ENCODE results near the gene AGRN. TPM values are rescaled to one million over a fixed set of nuclear protein-coding genes. Genes with fewer than 3 reads are reported as not detected.

The AGRN gene
- polyA plus RNA-seq, 1 experiment: 41.2 TPM

DNA sequence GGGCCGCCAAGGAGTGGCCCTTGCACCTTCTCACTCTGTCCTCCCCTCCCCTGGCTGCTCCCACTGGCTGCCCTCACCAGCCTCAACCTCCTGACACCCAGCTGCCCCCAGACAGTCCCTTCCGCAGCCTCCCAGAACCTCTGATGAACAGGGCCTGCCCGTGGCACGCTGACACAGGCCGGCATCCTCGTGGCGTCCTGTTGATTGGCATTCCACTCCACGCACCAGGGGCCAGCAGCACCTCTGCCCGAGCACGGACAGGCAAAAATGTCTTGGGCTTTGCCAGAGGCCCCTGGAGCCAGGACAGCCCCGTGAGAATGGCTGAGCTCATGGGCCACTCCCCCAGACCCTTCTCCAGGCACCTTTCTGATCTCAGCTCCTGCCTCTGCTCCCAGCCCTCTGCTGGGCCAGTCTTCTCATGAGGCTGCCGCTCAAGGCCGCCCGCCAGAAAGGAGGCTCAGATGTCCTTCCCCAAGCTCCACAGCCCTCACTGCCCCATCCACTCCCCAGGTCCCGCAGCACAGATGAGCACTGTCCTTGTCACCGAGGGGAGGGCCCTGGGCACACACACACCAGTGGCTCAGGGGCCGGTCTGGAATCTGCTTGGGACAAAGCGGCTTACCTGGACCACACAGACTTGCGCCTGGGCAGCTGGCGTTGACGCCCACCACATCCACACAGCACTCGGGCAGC is 70.0 kb downstream of the AGRN start:
- Histone ChIP-seq H3K27me3 (ENCODE audit: control insufficient read depth, insufficient read depth, low read length) (no peaks in the 10 kb centered on the region), H3K4me3 (ENCODE audit: low read depth, low read length) (no peak overlapping the region), H3K36me3 (ENCODE audit: control insufficient read depth, insufficient read depth, low read length) (no peaks in the 10 kb centered on the region; the same call in 1 of the 2 replicates)
- no peak for DNase-seq (ENCODE audit: low read depth)
- CTCF ChIA-PET: no interaction called here
- POLR2A ChIA-PET: no interaction called here
- TF ChIP-seq, protein P1, sequence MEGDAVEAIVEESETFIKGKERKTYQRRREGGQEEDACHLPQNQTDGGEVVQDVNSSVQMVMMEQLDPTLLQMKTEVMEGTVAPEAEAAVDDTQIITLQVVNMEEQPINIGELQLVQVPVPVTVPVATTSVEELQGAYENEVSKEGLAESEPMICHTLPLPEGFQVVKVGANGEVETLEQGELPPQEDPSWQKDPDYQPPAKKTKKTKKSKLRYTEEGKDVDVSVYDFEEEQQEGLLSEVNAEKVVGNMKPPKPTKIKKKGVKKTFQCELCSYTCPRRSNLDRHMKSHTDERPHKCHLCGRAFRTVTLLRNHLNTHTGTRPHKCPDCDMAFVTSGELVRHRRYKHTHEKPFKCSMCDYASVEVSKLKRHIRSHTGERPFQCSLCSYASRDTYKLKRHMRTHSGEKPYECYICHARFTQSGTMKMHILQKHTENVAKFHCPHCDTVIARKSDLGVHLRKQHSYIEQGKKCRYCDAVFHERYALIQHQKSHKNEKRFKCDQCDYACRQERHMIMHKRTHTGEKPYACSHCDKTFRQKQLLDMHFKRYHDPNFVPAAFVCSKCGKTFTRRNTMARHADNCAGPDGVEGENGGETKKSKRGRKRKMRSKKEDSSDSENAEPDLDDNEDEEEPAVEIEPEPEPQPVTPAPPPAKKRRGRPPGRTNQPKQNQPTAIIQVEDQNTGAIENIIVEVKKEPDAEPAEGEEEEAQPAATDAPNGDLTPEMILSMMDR (IDR thresholded peaks at IDR 0.05; ENCODE audit: insufficient read depth, low read depth, low read length): no peak

DNA sequence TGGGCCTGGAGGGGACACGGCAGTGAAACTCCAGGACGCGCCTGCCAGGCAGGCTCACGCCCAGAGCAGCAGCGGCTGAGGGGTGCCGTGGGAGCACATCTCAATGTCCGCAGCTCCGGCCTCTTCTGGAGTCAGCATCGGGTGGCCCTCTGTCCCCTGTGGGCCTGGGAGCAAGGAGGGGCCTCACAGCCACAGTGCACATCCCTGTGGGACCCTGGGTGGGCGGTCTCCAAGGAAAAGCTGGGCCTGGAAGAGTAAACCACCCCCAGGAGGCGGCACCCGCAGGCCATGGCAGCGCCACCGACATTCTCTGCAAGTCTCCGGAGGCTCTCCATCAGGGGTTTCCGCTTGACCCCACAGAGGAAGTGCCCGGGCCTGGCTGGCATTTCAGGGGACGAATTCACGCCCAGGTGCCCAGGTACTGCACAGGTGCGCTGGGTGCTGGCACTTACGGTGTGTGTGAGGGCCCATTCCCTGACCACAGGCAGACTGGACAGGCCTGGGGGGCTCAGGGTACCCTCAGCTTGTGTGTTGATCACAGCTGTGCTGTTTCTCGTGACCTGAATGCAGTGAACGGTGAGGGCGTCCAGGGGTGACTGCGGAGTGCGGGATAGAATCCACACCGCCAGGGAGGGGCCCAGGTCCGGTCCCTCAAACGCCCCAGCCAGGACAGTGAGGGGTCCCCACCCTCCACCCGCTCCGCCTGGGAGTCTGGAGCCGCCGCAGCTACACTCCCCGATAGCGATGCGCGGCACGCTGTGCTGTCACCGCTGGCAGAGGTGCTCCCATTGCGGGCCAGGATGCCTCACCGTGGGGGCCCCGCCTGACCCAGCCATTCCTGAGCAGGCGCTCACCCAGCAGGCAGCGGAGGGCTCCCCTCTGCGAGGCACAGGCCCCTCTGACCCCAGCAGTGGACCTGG is 70.8 kb downstream of the AGRN start:
- ChIA-PET POLR2A (no interaction called here), CTCF (no interaction called here)
- no peak overlapping the region for H3K4me3 ChIP-seq (ENCODE audit: low read depth, low read length)
- TF ChIP-seq, protein P1 (IDR thresholded peaks at IDR 0.05; ENCODE audit: insufficient read depth, low read depth, low read length): no peak
- H3K27me3 ChIP-seq (ENCODE audit: control insufficient read depth, insufficient read depth, low read length): no peaks in the 10 kb centered on the region
- no peak for DNase-seq (ENCODE audit: low read depth)
- no peaks in the 10 kb centered on the region; the same call in 1 of the 2 replicates for H3K36me3 ChIP-seq (ENCODE audit: control insufficient read depth, insufficient read depth, low read length)

DNA sequence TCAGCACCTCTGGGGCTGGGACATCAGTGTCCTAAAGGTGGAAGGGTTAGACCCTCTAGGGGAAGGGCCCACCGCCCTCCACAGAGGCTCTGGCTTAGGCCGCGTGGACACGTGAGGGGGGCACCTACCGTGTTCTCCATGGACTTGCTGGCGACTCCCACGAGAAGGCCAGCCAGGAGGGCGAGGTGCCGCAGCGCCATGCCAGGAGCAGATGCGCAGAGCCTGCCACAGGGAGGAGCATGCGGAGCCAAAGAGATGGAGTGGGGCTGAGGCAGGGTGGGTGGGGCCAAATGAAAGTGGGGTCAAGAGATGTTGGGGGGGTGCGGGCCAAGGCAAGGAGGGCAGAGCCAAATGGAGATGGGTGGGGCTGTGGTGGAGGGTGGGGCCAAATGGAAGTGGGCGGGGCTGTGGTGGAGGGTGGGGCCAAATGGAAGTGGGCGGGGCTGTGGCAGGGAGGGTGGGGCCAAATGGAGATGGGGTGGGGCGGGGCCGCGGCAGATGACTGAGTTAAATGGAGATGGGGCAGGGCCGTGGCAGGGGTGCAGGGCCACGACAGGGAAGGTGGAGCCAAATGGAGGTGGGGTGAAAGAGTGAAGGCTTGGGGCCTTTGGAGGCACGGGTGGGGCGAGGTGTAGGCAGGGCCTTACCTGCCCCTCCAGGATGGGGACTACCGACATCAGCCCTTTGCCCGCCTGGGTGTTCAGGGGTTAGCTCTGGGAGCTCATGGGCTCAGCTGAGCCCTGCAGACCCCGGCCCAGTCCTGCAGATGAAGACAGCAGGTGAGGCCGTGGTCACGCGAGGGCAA is 71.6 kb downstream of the AGRN start:
- H3K27me3 ChIP-seq (ENCODE audit: control insufficient read depth, insufficient read depth, low read length): no peaks in the 10 kb centered on the region
- H3K36me3 ChIP-seq (ENCODE audit: control insufficient read depth, insufficient read depth, low read length): no peaks in the 10 kb centered on the region; the same call in 1 of the 2 replicates
- TF ChIP-seq, protein P1 (IDR thresholded peaks at IDR 0.05; ENCODE audit: insufficient read depth, low read depth, low read length): no peak
- H3K4me3 ChIP-seq (ENCODE audit: low read depth, low read length): no peak overlapping the region
- DNase-seq (ENCODE audit: low read depth): no peak
- ChIA-PET POLR2A (no interaction called here), CTCF (interaction anchor here (0.5 kb wide), 1 partner anchor 10 kb away, joined by 3 read pairs; no protein-coding TSS in a partner anchor)

DNA sequence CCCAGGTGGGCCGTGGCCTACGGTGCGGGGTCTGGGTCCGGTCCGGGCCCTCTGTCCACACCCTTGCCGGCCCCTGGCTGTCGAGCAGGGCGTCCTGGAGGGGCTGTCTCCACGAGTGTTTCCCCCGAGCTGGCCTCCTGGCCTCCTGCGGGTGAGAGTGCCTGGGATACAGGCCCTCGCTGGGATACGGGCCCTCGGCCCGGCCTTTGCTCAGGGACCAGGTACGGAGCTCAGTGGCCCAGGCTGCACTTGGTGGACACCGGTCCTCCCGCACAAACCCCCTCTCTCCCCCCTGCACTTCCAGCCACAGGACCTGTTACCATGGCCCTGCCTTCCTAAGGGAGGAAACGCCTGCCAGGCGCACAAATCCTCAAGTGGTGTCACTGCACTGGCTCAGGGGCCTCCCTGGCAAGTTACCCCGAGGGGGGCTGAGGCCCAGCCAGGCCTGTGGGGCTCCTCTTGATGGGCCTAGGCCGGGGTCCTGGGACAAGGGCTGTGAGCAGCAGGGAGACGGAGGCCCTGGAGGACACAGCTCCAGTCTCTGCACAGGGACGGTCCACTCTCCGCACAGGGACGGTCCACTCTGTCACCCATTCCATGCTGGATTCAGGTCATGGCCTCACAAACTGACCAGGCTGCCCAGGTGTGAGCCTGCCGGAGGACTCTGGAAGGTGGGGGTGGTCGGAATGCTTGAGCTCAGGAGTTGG is 72.4 kb downstream of the AGRN start:
- TF ChIP-seq, protein P1 (IDR thresholded peaks at IDR 0.05; ENCODE audit: insufficient read depth, low read depth, low read length): no peak
- ChIA-PET POLR2A (no interaction called here), CTCF (no interaction called here)
- DNase-seq (ENCODE audit: low read depth): no peak
- no peak overlapping the region for H3K4me3 ChIP-seq (ENCODE audit: low read depth, low read length)
- H3K36me3 ChIP-seq (ENCODE audit: control insufficient read depth, insufficient read depth, low read length): no peaks in the 10 kb centered on the region; the same call in 1 of the 2 replicates
- no peaks in the 10 kb centered on the region for H3K27me3 ChIP-seq (ENCODE audit: control insufficient read depth, insufficient read depth, low read length)
